Astrocyte (in vitro differentiated cells and primary cell): Measurements from ENCODE around the gene RABL2B.
"Not testable (repeated sequence)": the region's sequence is repeated elsewhere in the genome, so short reads cannot be mapped to it uniquely, and the experiment has no call there.

Source experiments
- EZH2 ChIP-seq: IDR thresholded peaks from 2 replicates; pipeline ENCODE4 v1.6.1; 2012; ENCODE audit warnings: mild to moderate bottlenecking, low read length, inconsistent platforms; ENCODE audit not compliant: insufficient read depth
- TF ChIP-seq, protein P1 (sequence below): IDR thresholded peaks from 2 replicates; pipeline ENCODE4 v1.5.1; 2011; ENCODE audit warnings: low read depth, mild to moderate bottlenecking, inconsistent platforms, low read length, moderate library complexity; ENCODE audit not compliant: insufficient read depth

GRCh38 chr22:50755251-50755650 lies 28.2 kb downstream of the RABL2B start:
- TF ChIP-seq, protein P1, sequence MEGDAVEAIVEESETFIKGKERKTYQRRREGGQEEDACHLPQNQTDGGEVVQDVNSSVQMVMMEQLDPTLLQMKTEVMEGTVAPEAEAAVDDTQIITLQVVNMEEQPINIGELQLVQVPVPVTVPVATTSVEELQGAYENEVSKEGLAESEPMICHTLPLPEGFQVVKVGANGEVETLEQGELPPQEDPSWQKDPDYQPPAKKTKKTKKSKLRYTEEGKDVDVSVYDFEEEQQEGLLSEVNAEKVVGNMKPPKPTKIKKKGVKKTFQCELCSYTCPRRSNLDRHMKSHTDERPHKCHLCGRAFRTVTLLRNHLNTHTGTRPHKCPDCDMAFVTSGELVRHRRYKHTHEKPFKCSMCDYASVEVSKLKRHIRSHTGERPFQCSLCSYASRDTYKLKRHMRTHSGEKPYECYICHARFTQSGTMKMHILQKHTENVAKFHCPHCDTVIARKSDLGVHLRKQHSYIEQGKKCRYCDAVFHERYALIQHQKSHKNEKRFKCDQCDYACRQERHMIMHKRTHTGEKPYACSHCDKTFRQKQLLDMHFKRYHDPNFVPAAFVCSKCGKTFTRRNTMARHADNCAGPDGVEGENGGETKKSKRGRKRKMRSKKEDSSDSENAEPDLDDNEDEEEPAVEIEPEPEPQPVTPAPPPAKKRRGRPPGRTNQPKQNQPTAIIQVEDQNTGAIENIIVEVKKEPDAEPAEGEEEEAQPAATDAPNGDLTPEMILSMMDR: not testable (repeated sequence)
- TF ChIP-seq EZH2: not testable (repeated sequence)
